HepG2 (cell line): ENCODE results near the gene ANXA2. TPM values are rescaled to one million over a fixed set of nuclear protein-coding genes. Genes with fewer than 3 reads are reported as not detected.
A peak's percentile ranks its signal among the peaks of the same experiment; 100 is the strongest.

Source experiments
- ATF7 ChIP-seq, 2 experiments: fragments of 450-650 bp in 1 of 2; sonication (generic) in 1 of 2; formaldehyde crosslinking in 1 of 2; IDR thresholded peaks; 2 replicates each; pipeline versions ENCODE4 v1.4.0 to v1.6.1; 2016 to 2020; ENCODE audit warnings: antibody characterized with exemption in 1 of 2, mild to moderate bottlenecking in 1 of 2, missing genetic modification reagents in 1 of 2
- DPF2 ChIP-seq: sonication (generic); formaldehyde crosslinking; IDR thresholded peaks from 2 replicates; pipeline ENCODE4 v1.4.0; 2020; ENCODE audit warnings: mild to moderate bottlenecking, low read depth, missing genetic modification reagents, borderline replicate concordance
- ETV6 ChIP-seq: sonication (generic); formaldehyde crosslinking; conservative IDR thresholded peaks from 2 replicates; pipeline ENCODE4 v1.4.0; 2020; ENCODE audit warnings: missing genetic modification reagents
- HDAC2 ChIP-seq: sonication (generic); formaldehyde crosslinking; IDR thresholded peaks from 2 replicates; pipeline ENCODE4 v1.4.0; 2020; ENCODE audit warnings: missing genetic modification reagents
- JUNB ChIP-seq: sonication (generic); formaldehyde crosslinking; IDR thresholded peaks from 2 replicates; pipeline ENCODE4 v1.8.0; 2022; ENCODE audit warnings: missing genetic modification reagents, mild to moderate bottlenecking, borderline replicate concordance
- NCOR1 ChIP-seq: fragments of 200-600 bp; sonication (generic); IDR thresholded peaks from 2 replicates; pipeline ENCODE4 v1.7.0; 2017; ENCODE audit warnings: antibody characterized with exemption, low read length, borderline replicate concordance
- PITX1 ChIP-seq: sonication (generic); formaldehyde crosslinking; IDR thresholded peaks from 2 replicates; pipeline ENCODE4 v1.5.1; 2020; ENCODE audit warnings: mild to moderate bottlenecking, missing genetic modification reagents
- SMAD1 ChIP-seq: sonication (generic); formaldehyde crosslinking; IDR thresholded peaks from 2 replicates; pipeline ENCODE4 v1.4.0; 2020; ENCODE audit warnings: missing genetic modification reagents, low read depth, mild to moderate bottlenecking, borderline replicate concordance
- SRSF9 ChIP-seq: fragments of 200-400 bp; formaldehyde crosslinking; IDR thresholded peaks from 2 replicates; pipeline ENCODE4 v1.6.1; 2018; ENCODE audit warnings: borderline replicate concordance, mild to moderate bottlenecking, low read depth, low read length; ENCODE audit not compliant: insufficient read depth, poor library complexity, severe bottlenecking
- THAP7 ChIP-seq: sonication (generic); formaldehyde crosslinking; IDR thresholded peaks from 2 replicates; pipeline ENCODE4 v1.8.1; 2023; ENCODE audit warnings: mild to moderate bottlenecking, missing genetic modification reagents
- YEATS2 ChIP-seq: sonication (generic); formaldehyde crosslinking; IDR thresholded peaks from 2 replicates; pipeline ENCODE4 v1.4.0; 2020; ENCODE audit warnings: missing genetic modification reagents, borderline replicate concordance
- ZNF124 ChIP-seq: sonication (generic); formaldehyde crosslinking; IDR thresholded peaks from 2 replicates; pipeline ENCODE4 v1.4.0; 2020; ENCODE audit warnings: missing genetic modification reagents
- ZNF232 ChIP-seq: sonication (generic); formaldehyde crosslinking; IDR thresholded peaks from 2 replicates; pipeline ENCODE4 v1.4.0; 2020; ENCODE audit warnings: missing genetic modification reagents, borderline replicate concordance
- ZNF30 ChIP-seq: sonication (generic); formaldehyde crosslinking; IDR thresholded peaks from 2 replicates; pipeline ENCODE4 v1.5.0; 2020; ENCODE audit warnings: mild to moderate bottlenecking, missing genetic modification reagents
- ZNF33A ChIP-seq: sonication (generic); formaldehyde crosslinking; IDR thresholded peaks from 2 replicates; pipeline ENCODE4 v1.5.1; 2020; ENCODE audit warnings: missing genetic modification reagents, mild to moderate bottlenecking, moderate library complexity, borderline replicate concordance
- ZNF710 ChIP-seq: sonication (generic); formaldehyde crosslinking; IDR thresholded peaks from 2 replicates; pipeline ENCODE4 v1.5.0; 2020; ENCODE audit warnings: mild to moderate bottlenecking, missing genetic modification reagents, borderline replicate concordance
- polyA plus RNA-seq, 8 experiments: library from polyadenylated mRNA; depleted of rRNA in 3 of 8; stranded (reverse) in 7 of 8; unstranded in 1 of 8; fragments of >200 nt; fragmentation: Illumina TruSeq in 4 of 8; extraction: Trizol in 4 of 8; gene quantifications; 2 replicates each; pipeline versions ENCODE4 v1.2.1 to v1.2.3, GENCODE V29; 2011 to 2016; ENCODE audit warnings: low read depth in 4 of 8, missing spikeins in 1 of 8, mixed read lengths in 1 of 8; ENCODE audit not compliant: insufficient read depth in 1 of 8
- total RNA-seq, 5 experiments: library from RNA; depleted of rRNA; stranded (reverse); fragments of >200 nt; fragmentation: Illumina TruSeq; extraction: Trizol; gene quantifications; 2 replicates each; pipeline ENCODE4 v1.2.3, GENCODE V29; 2016; ENCODE audit warnings: low read depth in 1 of 5
- TF ChIP-seq, protein P1 (sequence below): fragments of 450-650 bp; IDR thresholded peaks from 2 replicates; pipeline ENCODE4 v1.6.1; 2016
- TF ChIP-seq, protein P2 (sequence below): sonication (generic); formaldehyde crosslinking; IDR thresholded peaks from 2 replicates; pipeline ENCODE4 v1.4.0; 2020; ENCODE audit warnings: missing genetic modification reagents
- TF ChIP-seq, protein P3 (sequence below), 2 experiments: sonication (generic) in 1 of 2; formaldehyde crosslinking in 1 of 2; IDR thresholded peaks; 2 replicates each; pipeline versions ENCODE4 v1.5.1 to v1.6.1; 2011 to 2020; ENCODE audit warnings: borderline replicate concordance in 1 of 2, low read depth in 1 of 2, low read length in 1 of 2, mild to moderate bottlenecking in 1 of 2, missing genetic modification reagents in 1 of 2, moderate library complexity in 1 of 2

The ANXA2 gene
- total and polyA plus RNA-seq, 2 of the 13 experiments (the other 11 are each of a cell fraction or from before 2014, with no cell fraction given), result 196 to 613 TPM

- TF ChIP-seq ZNF232 (CRISPR knock-in tag), result peak; percentile 53; the same call in 1 of the 2 replicates
- no peak for TF ChIP-seq ETV6 (CRISPR knock-in tag)
- TF ChIP-seq ZNF710 (CRISPR knock-in tag), result peak; percentile 81; the same call in 1 of the 2 replicates
- TF ChIP-seq DPF2 (CRISPR knock-in tag), result peak; percentile 96
- TF ChIP-seq ZNF30, result no peak
- TF ChIP-seq HDAC2, result peak; percentile 93
- TF ChIP-seq YEATS2 (CRISPR knock-in tag), result peak; percentile 46; the same call in 1 of the 2 replicates
- no peak; the same call in 1 of the 2 replicates for TF ChIP-seq JUNB (CRISPR knock-in tag)
- TF ChIP-seq ATF7 (IDR thresholded peaks at IDR 0.05), result peak; percentile 11; the same call in 1 of the 2 replicates
- TF ChIP-seq ATF7 (CRISPR knock-in tag; IDR thresholded peaks at IDR 0.05), result no peak
- TF ChIP-seq, protein P1, sequence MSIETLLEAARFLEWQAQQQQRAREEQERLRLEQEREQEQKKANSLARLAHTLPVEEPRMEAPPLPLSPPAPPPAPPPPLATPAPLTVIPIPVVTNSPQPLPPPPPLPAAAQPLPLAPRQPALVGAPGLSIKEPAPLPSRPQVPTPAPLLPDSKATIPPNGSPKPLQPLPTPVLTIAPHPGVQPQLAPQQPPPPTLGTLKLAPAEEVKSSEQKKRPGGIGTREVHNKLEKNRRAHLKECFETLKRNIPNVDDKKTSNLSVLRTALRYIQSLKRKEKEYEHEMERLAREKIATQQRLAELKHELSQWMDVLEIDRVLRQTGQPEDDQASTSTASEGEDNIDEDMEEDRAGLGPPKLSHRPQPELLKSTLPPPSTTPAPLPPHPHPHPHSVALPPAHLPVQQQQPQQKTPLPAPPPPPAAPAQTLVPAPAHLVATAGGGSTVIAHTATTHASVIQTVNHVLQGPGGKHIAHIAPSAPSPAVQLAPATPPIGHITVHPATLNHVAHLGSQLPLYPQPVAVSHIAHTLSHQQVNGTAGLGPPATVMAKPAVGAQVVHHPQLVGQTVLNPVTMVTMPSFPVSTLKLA, result peak; percentile 75
- peak; percentile 97 for TF ChIP-seq NCOR1
- no peak for TF ChIP-seq ZNF33A
- TF ChIP-seq, protein P2, sequence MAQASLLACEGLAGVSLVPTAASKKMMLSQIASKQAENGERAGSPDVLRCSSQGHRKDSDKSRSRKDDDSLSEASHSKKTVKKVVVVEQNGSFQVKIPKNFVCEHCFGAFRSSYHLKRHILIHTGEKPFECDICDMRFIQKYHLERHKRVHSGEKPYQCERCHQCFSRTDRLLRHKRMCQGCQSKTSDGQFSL (CRISPR knock-in tag), result no peak
- peak; percentile 83 for TF ChIP-seq ZNF124 (CRISPR knock-in tag)
- no peak for TF ChIP-seq SMAD1 (CRISPR knock-in tag)
- no peak for TF ChIP-seq SRSF9
- TF ChIP-seq THAP7 (CRISPR knock-in tag), result no peak
- peak; percentile 51; the same call in 1 of the 2 replicates for TF ChIP-seq PITX1 (CRISPR knock-in tag)
- TF ChIP-seq, protein P3, sequence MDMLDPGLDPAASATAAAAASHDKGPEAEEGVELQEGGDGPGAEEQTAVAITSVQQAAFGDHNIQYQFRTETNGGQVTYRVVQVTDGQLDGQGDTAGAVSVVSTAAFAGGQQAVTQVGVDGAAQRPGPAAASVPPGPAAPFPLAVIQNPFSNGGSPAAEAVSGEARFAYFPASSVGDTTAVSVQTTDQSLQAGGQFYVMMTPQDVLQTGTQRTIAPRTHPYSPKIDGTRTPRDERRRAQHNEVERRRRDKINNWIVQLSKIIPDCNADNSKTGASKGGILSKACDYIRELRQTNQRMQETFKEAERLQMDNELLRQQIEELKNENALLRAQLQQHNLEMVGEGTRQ (IDR thresholded peaks at IDR 0.05; ENCODE audit: low read depth, low read length), result no peak
- TF ChIP-seq, protein P3 (CRISPR knock-in tag; IDR thresholded peaks at IDR 0.05; ENCODE audit: borderline replicate concordance), result no peak
Observed at GRCh38 chr15:60379525-60380274, 18.1 kb downstream of the ANXA2 start (continued).
